Natural killer cell treated with Interleukin-12 subunit alpha and Interleukin-12 subunit beta and Interleukin-15 and Interleukin-18, amount 100 ng/mL, for 72 hours (primary cell): ENCODE measurements around the gene LILRB2. TPM values are rescaled to one million over a fixed set of nuclear protein-coding genes. Genes with fewer than 3 reads are reported as not detected.
"Not testable (repeated sequence)": the region's sequence is repeated elsewhere in the genome, so short reads cannot be mapped to it uniquely, and the experiment has no call there.

Experiments
- ATAC-seq, 2 donors: fragments of 150-1000 bp; cut with Tn5 transposase in 1 of 2; sonication (Bioruptor Pico), chemical (Tn5 transposase) in 1 of 2; 2 replicates each; pipeline ENCODE4 v1.10.0; 2021
- DNase-seq: peaks from one replicate; pipeline ENCODE4 v3.0.0; 2022; ENCODE audit warnings: low spot score
- H3K27ac Mint-ChIP-seq, 2 donors: 1 replicate in 1 of 2; 2 replicates in 1 of 2; pipeline ENCODE4 v1.8.0; 2022; ENCODE audit warnings: mixed read lengths in 2 of 2, mild to moderate bottlenecking in 1 of 2, moderate library complexity in 1 of 2
- H3K27me3 Mint-ChIP-seq, 2 donors: 1 replicate in 1 of 2; 2 replicates in 1 of 2; pipeline ENCODE4 v1.8.0; 2022; ENCODE audit warnings: mixed read lengths in 2 of 2
- H3K36me3 Mint-ChIP-seq: one replicate; pipeline ENCODE4 v1.8.0; 2022; ENCODE audit warnings: mixed read lengths
- H3K4me1 Mint-ChIP-seq, 2 donors: 1 replicate in 1 of 2; 2 replicates in 1 of 2; pipeline ENCODE4 v1.8.0; 2022; ENCODE audit warnings: low read depth in 2 of 2, mixed read lengths in 2 of 2, mild to moderate bottlenecking in 1 of 2
- H3K4me3 Mint-ChIP-seq: one replicate; pipeline ENCODE4 v1.8.0; 2022; ENCODE audit warnings: mixed read lengths
- H3K9me3 Mint-ChIP-seq: 2 replicates; pipeline ENCODE4 v1.8.0; 2022; ENCODE audit warnings: mixed read lengths
- total RNA-seq, 2 donors: library from RNA; stranded (reverse); gene quantifications; one replicate each; pipeline ENCODE4 v1.2.3, GENCODE V29; 2022

Gene LILRB2
- total RNA-seq, 2 donors from 2014 or later, result 1.5 TPM; not detected in 1

- no peak for DNase-seq
- H3K27me3 Mint-ChIP-seq, result peaks cover 8 to 14% of the 10 kb centered on the region in 2 donors
- peak in 1 of 2 donors; percentile 46 for ATAC-seq
- H3K4me1 Mint-ChIP-seq, result no peaks in the 10 kb centered on the region
- no peaks in the 10 kb centered on the region for H3K36me3 Mint-ChIP-seq
- no peak overlapping the region for H3K27ac Mint-ChIP-seq
- H3K9me3 Mint-ChIP-seq, result no peaks in the 10 kb centered on the region
- no peak overlapping the region for H3K4me3 Mint-ChIP-seq
These were observed 27.3 kb downstream of the LILRB2 start for GRCh38 chr19:54253331-54254194.

GRCh38 chr19:54252845-54253244, 28.1 kb downstream of the LILRB2 start:
- H3K9me3 Mint-ChIP-seq, result no peaks in the 10 kb centered on the region
- DNase-seq, result no peak

GRCh38 chr19:54252243-54252642, 28.7 kb downstream of the LILRB2 start:
- Mint-ChIP-seq H3K4me3 (no peak overlapping the region), H3K27ac (no peak overlapping the region), H3K4me1 (peaks cover 11% of the 10 kb centered on the region in 2 donors), H3K27me3 (peaks cover 8 to 14% of the 10 kb centered on the region in 2 donors), H3K36me3 (no peaks in the 10 kb centered on the region), H3K9me3 (no peaks in the 10 kb centered on the region)
- no peak for ATAC-seq
- DNase-seq, result no peak

More at GRCh38 chr19:54252845-54253244, 28.1 kb downstream of the LILRB2 start:
- no peak overlapping the region for H3K27ac Mint-ChIP-seq
- H3K4me3 Mint-ChIP-seq, result no peak overlapping the region
- peaks cover 8 to 14% of the 10 kb centered on the region in 2 donors for H3K27me3 Mint-ChIP-seq
- H3K36me3 Mint-ChIP-seq, result no peaks in the 10 kb centered on the region
- no peak for ATAC-seq
- peaks cover 6 to 7% of the 10 kb centered on the region in 2 donors for H3K4me1 Mint-ChIP-seq

- DNase-seq (no peak), ATAC-seq (peak; percentile 85 to 91)
- Mint-ChIP-seq H3K4me1 (peaks cover 11% of the 10 kb centered on the region in 2 donors), H3K36me3 (no peaks in the 10 kb centered on the region), H3K27me3 (peaks cover 7 to 10% of the 10 kb centered on the region in 2 donors), H3K27ac (peak overlapping the region; percentile 2 to 51), H3K9me3 (no peaks in the 10 kb centered on the region), H3K4me3 (peak overlapping the region; percentile 51)
These were observed 32.8 kb downstream of the LILRB2 start for GRCh38 chr19:54248016-54248601.

GRCh38 chr19:54247106-54247930, 33.6 kb downstream of the LILRB2 start:
- peak in 1 of 2 donors; percentile 50 for ATAC-seq
- H3K36me3 Mint-ChIP-seq, result no peaks in the 10 kb centered on the region
- H3K9me3 Mint-ChIP-seq, result no peaks in the 10 kb centered on the region
- no peak for DNase-seq
- peak overlapping the region; percentile 2 to 51 for H3K27ac Mint-ChIP-seq
- H3K4me3 Mint-ChIP-seq, result peak overlapping the region; percentile 51
- H3K4me1 Mint-ChIP-seq, result peaks cover 11% of the 10 kb centered on the region in 2 donors
- peaks cover 7% of the 10 kb centered on the region in 2 donors for H3K27me3 Mint-ChIP-seq

- ATAC-seq (no peak), DNase-seq (no peak)
- peaks cover 7% of the 10 kb centered on the region in 2 donors for H3K27me3 Mint-ChIP-seq
- H3K36me3 Mint-ChIP-seq, result no peaks in the 10 kb centered on the region
- H3K27ac Mint-ChIP-seq, result no peak overlapping the region
- no peak overlapping the region for H3K4me3 Mint-ChIP-seq
- no peaks in the 10 kb centered on the region for H3K9me3 Mint-ChIP-seq
- peaks cover 11% of the 10 kb centered on the region in 2 donors for H3K4me1 Mint-ChIP-seq
These were observed 35.0 kb downstream of the LILRB2 start for GRCh38 chr19:54245936-54246335.

- not testable (repeated sequence) for H3K4me3 Mint-ChIP-seq, DNase-seq, ATAC-seq, H3K27me3 Mint-ChIP-seq, H3K36me3 Mint-ChIP-seq, H3K9me3 Mint-ChIP-seq, H3K27ac Mint-ChIP-seq
- H3K4me1 Mint-ChIP-seq, result peaks cover 11% of the 10 kb centered on the region in 2 donors
These were observed 37.1 kb downstream of the LILRB2 start for GRCh38 chr19:54243809-54244208.

- H3K27me3 Mint-ChIP-seq, H3K4me1 Mint-ChIP-seq, ATAC-seq, DNase-seq, H3K9me3 Mint-ChIP-seq, H3K27ac Mint-ChIP-seq, H3K36me3 Mint-ChIP-seq, H3K4me3 Mint-ChIP-seq: not testable (repeated sequence)
These were observed 38.3 kb downstream of the LILRB2 start, which contains the start of gene LILRA6 for GRCh38 chr19:54242646-54243045. TSS of gene LILRA6 (minus strand) at chr19:54242790.

GRCh38 chr19:54242234-54242633, 38.7 kb downstream of the LILRB2 start:
- not testable (repeated sequence) for ATAC-seq, H3K9me3 Mint-ChIP-seq, H3K36me3 Mint-ChIP-seq, H3K27ac Mint-ChIP-seq, H3K4me1 Mint-ChIP-seq, H3K4me3 Mint-ChIP-seq, DNase-seq
- H3K27me3 Mint-ChIP-seq, result peaks cover 0 to 11% of the 10 kb centered on the region in 2 donors

GRCh38 chr19:54240372-54241336, 40.3 kb downstream of the LILRB2 start:
- H3K4me1 Mint-ChIP-seq, H3K36me3 Mint-ChIP-seq, DNase-seq, H3K27ac Mint-ChIP-seq, H3K4me3 Mint-ChIP-seq, H3K9me3 Mint-ChIP-seq: not testable (repeated sequence)
- H3K27me3 Mint-ChIP-seq, result peaks cover 10 to 20% of the 10 kb centered on the region in 2 donors
- peak in 1 of 2 donors; percentile 24 for ATAC-seq

- peaks cover 10 to 25% of the 10 kb centered on the region in 2 donors for H3K27me3 Mint-ChIP-seq
- not testable (repeated sequence) for H3K9me3 Mint-ChIP-seq, H3K36me3 Mint-ChIP-seq, H3K4me1 Mint-ChIP-seq, H3K4me3 Mint-ChIP-seq, DNase-seq, H3K27ac Mint-ChIP-seq
- peak in 1 of 2 donors; percentile 62 for ATAC-seq
These were observed 41.2 kb downstream of the LILRB2 start for GRCh38 chr19:54239491-54240371.

- peaks cover 4% of the 10 kb centered on the region in 2 donors for H3K4me1 Mint-ChIP-seq
- no peaks in the 10 kb centered on the region for H3K9me3 Mint-ChIP-seq
- H3K27ac Mint-ChIP-seq, result no peak overlapping the region
- ATAC-seq (no peak), DNase-seq (no peak)
- H3K4me3 Mint-ChIP-seq, result no peak overlapping the region
- peaks cover 30 to 44% of the 10 kb centered on the region in 2 donors for H3K27me3 Mint-ChIP-seq
- no peaks in the 10 kb centered on the region for H3K36me3 Mint-ChIP-seq
These were observed 47.0 kb downstream of the LILRB2 start for GRCh38 chr19:54233941-54234340.
